HepG2 (cell line): ENCODE measurements around the gene PARD3. TPM values are rescaled to one million over a fixed set of nuclear protein-coding genes. Genes with fewer than 3 reads are reported as not detected.

Source experiments
- ARID4A ChIP-seq: sonication (generic); formaldehyde crosslinking; IDR thresholded peaks from 2 replicates; pipeline ENCODE4 v1.5.0; 2020; ENCODE audit warnings: mild to moderate bottlenecking, missing genetic modification reagents, borderline replicate concordance
- MAFG ChIP-seq: sonication (generic); formaldehyde crosslinking; IDR thresholded peaks from 2 replicates; pipeline ENCODE4 v1.5.1; 2020; ENCODE audit warnings: mild to moderate bottlenecking, missing genetic modification reagents
- MLLT10 ChIP-seq: sonication (generic); formaldehyde crosslinking; IDR thresholded peaks from 2 replicates; pipeline ENCODE4 v1.4.0; 2020; ENCODE audit warnings: missing genetic modification reagents
- PRDM15 ChIP-seq: sonication (generic); formaldehyde crosslinking; IDR thresholded peaks from 2 replicates; pipeline ENCODE4 v1.4.0; 2020; ENCODE audit warnings: missing genetic modification reagents
- REL ChIP-seq: sonication (generic); formaldehyde crosslinking; conservative IDR thresholded peaks from 2 replicates; pipeline ENCODE4 v1.8.0; 2022; ENCODE audit warnings: mild to moderate bottlenecking, missing genetic modification reagents, moderate library complexity
- RFX1 ChIP-seq: fragments of 450-650 bp; IDR thresholded peaks from 2 replicates; pipeline ENCODE4 v1.6.1; 2017
- SMAD3 ChIP-seq: sonication (generic); formaldehyde crosslinking; IDR thresholded peaks from 2 replicates; pipeline ENCODE4 v1.4.0; 2020; ENCODE audit warnings: missing genetic modification reagents
- TBX2 ChIP-seq: sonication (generic); formaldehyde crosslinking; IDR thresholded peaks from 2 replicates; pipeline ENCODE4 v1.5.0; 2020; ENCODE audit warnings: missing genetic modification reagents, mild to moderate bottlenecking, borderline replicate concordance
- ZBTB7A ChIP-seq: sonication (generic); formaldehyde crosslinking; IDR thresholded peaks from 2 replicates; pipeline ENCODE4 v1.8.0; 2022; ENCODE audit warnings: mild to moderate bottlenecking, missing genetic modification reagents
- ZNF235 ChIP-seq: sonication (generic); formaldehyde crosslinking; IDR thresholded peaks from 2 replicates; pipeline ENCODE4 v1.8.1; 2023; ENCODE audit warnings: mild to moderate bottlenecking, missing genetic modification reagents, borderline replicate concordance
- ZNF709 ChIP-seq: sonication (generic); formaldehyde crosslinking; IDR thresholded peaks from 2 replicates; pipeline ENCODE4 v1.5.0; 2020; ENCODE audit warnings: mild to moderate bottlenecking, missing genetic modification reagents
- polyA plus RNA-seq, 8 experiments: library from polyadenylated mRNA; depleted of rRNA in 3 of 8; stranded (reverse) in 7 of 8; unstranded in 1 of 8; fragments of >200 nt; fragmentation: Illumina TruSeq in 4 of 8; extraction: Trizol in 4 of 8; gene quantifications; 2 replicates each; pipeline versions ENCODE4 v1.2.1 to v1.2.3, GENCODE V29; 2011 to 2016; ENCODE audit warnings: low read depth in 4 of 8, missing spikeins in 1 of 8, mixed read lengths in 1 of 8; ENCODE audit not compliant: insufficient read depth in 1 of 8
- total RNA-seq, 5 experiments: library from RNA; depleted of rRNA; stranded (reverse); fragments of >200 nt; fragmentation: Illumina TruSeq; extraction: Trizol; gene quantifications; 2 replicates each; pipeline ENCODE4 v1.2.3, GENCODE V29; 2016; ENCODE audit warnings: low read depth in 1 of 5
- TF ChIP-seq, protein P1 (sequence below): sonication (generic); formaldehyde crosslinking; IDR thresholded peaks from 2 replicates; pipeline ENCODE4 v1.4.0; 2020; ENCODE audit warnings: missing genetic modification reagents
- TF ChIP-seq, protein P2 (sequence below): sonication (generic); formaldehyde crosslinking; IDR thresholded peaks from 2 replicates; pipeline ENCODE4 v1.8.0; 2022; ENCODE audit warnings: missing genetic modification reagents, low read depth, mild to moderate bottlenecking, borderline replicate concordance
- TF ChIP-seq, protein P3 (sequence below): conservative IDR thresholded peaks from 2 replicates; pipeline ENCODE4 v1.6.1; 2018; ENCODE audit warnings: missing genetic modification reagents

PARD3 gene
- total and polyA plus RNA-seq, 2 of the 13 experiments (the other 11 are each of a cell fraction or from before 2014, with no cell fraction given), result 40.9 to 60.0 TPM

- TF ChIP-seq, protein P1, sequence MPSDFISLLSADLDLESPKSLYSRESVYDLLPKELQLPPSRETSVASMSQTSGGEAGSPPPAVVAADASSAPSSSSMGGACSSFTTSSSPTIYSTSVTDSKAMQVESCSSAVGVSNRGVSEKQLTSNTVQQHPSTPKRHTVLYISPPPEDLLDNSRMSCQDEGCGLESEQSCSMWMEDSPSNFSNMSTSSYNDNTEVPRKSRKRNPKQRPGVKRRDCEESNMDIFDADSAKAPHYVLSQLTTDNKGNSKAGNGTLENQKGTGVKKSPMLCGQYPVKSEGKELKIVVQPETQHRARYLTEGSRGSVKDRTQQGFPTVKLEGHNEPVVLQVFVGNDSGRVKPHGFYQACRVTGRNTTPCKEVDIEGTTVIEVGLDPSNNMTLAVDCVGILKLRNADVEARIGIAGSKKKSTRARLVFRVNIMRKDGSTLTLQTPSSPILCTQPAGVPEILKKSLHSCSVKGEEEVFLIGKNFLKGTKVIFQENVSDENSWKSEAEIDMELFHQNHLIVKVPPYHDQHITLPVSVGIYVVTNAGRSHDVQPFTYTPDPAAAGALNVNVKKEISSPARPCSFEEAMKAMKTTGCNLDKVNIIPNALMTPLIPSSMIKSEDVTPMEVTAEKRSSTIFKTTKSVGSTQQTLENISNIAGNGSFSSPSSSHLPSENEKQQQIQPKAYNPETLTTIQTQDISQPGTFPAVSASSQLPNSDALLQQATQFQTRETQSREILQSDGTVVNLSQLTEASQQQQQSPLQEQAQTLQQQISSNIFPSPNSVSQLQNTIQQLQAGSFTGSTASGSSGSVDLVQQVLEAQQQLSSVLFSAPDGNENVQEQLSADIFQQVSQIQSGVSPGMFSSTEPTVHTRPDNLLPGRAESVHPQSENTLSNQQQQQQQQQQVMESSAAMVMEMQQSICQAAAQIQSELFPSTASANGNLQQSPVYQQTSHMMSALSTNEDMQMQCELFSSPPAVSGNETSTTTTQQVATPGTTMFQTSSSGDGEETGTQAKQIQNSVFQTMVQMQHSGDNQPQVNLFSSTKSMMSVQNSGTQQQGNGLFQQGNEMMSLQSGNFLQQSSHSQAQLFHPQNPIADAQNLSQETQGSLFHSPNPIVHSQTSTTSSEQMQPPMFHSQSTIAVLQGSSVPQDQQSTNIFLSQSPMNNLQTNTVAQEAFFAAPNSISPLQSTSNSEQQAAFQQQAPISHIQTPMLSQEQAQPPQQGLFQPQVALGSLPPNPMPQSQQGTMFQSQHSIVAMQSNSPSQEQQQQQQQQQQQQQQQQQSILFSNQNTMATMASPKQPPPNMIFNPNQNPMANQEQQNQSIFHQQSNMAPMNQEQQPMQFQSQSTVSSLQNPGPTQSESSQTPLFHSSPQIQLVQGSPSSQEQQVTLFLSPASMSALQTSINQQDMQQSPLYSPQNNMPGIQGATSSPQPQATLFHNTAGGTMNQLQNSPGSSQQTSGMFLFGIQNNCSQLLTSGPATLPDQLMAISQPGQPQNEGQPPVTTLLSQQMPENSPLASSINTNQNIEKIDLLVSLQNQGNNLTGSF, result no peak
- TF ChIP-seq SMAD3 (CRISPR knock-in tag) (no peak), MLLT10 (CRISPR knock-in tag) (no peak), MAFG (CRISPR knock-in tag) (no peak), ARID4A (CRISPR knock-in tag) (peak; percentile 47; the same call in 1 of the 2 replicates), ZNF235 (CRISPR knock-in tag) (no peak), RFX1 (no peak), ZNF709 (CRISPR knock-in tag) (no peak), TBX2 (peak; percentile 33; the same call in 1 of the 2 replicates), REL (CRISPR knock-in tag) (no peak), PRDM15 (CRISPR knock-in tag) (no peak), ZBTB7A (no peak)
- TF ChIP-seq, protein P2, sequence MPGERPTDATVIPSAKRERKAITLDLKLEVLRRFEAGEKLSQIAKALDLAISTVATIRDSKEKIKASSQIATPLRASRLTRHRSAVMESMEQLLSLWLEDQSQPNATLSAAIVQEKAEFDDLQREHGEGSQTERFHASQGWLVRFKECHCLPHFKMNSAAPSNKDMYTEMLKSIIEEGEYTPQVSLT, result no peak
- TF ChIP-seq, protein P3, sequence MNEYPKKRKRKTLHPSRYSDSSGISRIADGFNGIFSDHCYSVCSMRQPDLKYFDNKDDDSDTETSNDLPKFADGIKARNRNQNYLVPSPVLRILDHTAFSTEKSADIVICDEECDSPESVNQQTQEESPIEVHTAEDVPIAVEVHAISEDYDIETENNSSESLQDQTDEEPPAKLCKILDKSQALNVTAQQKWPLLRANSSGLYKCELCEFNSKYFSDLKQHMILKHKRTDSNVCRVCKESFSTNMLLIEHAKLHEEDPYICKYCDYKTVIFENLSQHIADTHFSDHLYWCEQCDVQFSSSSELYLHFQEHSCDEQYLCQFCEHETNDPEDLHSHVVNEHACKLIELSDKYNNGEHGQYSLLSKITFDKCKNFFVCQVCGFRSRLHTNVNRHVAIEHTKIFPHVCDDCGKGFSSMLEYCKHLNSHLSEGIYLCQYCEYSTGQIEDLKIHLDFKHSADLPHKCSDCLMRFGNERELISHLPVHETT (CRISPR knock-in tag), result no peak
These were observed 335.4 kb downstream of the PARD3 start (continued) for GRCh38 chr10:34479520-34480179.
